Testis (tissue), 2 donors: ENCODE measurements around the gene TMEM244.

Experiments used
- POLR2A ChIP-seq: fragments of 450-650 bp; IDR thresholded peaks from one replicate; pipeline ENCODE4 v1.6.1; 2017; ENCODE audit warnings: antibody characterized with exemption, mild to moderate bottlenecking, moderate library complexity
- TF ChIP-seq, protein P1 (sequence below), 3 experiments: fragments of 450-650 bp in 2 of 3; fragments of 200-600 bp in 1 of 3; sonication (generic) in 1 of 3; IDR thresholded peaks; one replicate each; pipeline ENCODE4 v1.5.1; 2016 to 2019; ENCODE audit warnings: antibody characterized with exemption in 3 of 3, mild to moderate bottlenecking in 2 of 3, moderate library complexity in 1 of 3

- TF ChIP-seq, protein P1, sequence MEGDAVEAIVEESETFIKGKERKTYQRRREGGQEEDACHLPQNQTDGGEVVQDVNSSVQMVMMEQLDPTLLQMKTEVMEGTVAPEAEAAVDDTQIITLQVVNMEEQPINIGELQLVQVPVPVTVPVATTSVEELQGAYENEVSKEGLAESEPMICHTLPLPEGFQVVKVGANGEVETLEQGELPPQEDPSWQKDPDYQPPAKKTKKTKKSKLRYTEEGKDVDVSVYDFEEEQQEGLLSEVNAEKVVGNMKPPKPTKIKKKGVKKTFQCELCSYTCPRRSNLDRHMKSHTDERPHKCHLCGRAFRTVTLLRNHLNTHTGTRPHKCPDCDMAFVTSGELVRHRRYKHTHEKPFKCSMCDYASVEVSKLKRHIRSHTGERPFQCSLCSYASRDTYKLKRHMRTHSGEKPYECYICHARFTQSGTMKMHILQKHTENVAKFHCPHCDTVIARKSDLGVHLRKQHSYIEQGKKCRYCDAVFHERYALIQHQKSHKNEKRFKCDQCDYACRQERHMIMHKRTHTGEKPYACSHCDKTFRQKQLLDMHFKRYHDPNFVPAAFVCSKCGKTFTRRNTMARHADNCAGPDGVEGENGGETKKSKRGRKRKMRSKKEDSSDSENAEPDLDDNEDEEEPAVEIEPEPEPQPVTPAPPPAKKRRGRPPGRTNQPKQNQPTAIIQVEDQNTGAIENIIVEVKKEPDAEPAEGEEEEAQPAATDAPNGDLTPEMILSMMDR (IDR thresholded peaks at IDR 0.05): no peak
- no peak for TF ChIP-seq POLR2A
These were observed 18.2 kb downstream of the TMEM244 start for GRCh38 chr6:129842881-129843409.
